Endothelial cell of umbilical vein (primary cell): ENCODE measurements around the gene TBX18. TPM values are rescaled to one million over a fixed set of nuclear protein-coding genes. Genes with fewer than 3 reads are reported as not detected.

Experiments
- BruUV-seq: library from RNA; stranded (reverse); fragments of 400-500 nt; replicated peaks from 2 replicates; lab custom pipeline; 2021; lab: Mats Ljungman, UMichigan
- CTCF ChIA-PET: fragments of 300-600, 350-600 bp; sonication (Branson Sonifier 250); formaldehyde crosslinking; loops from one replicate; lab custom pipeline; 2021; ENCODE audit warnings: antibody characterized with exemption, inconsistent platforms; lab: Charles Lee
- POLR2A ChIA-PET: fragments of 300-600, 350-600 bp; sonication (Branson Sonifier 250); formaldehyde crosslinking; loops from one replicate; lab custom pipeline; 2021; ENCODE audit warnings: antibody characterized with exemption, inconsistent platforms; lab: Charles Lee
- DNase-seq: peaks from one replicate; pipeline ENCODE4 v3.0.0-alpha.2; 2011; ENCODE audit warnings: low read depth, low spot score
- FAIRE-seq: peaks from 2 replicates; lab custom pipeline; 2011; peaks lifted over from hg19 to GRCh38; lab: Jason Lieb, UNC
- H2AFZ ChIP-seq: 2 replicates; pipeline ENCODE4 v1.6.0; 2012; ENCODE audit warnings: low read depth, low read length, control low read depth, inconsistent platforms
- H3K27ac ChIP-seq: 2 replicates; pipeline ENCODE4 v1.5.1; 2011; ENCODE audit warnings: low read depth, mild to moderate bottlenecking, control low read depth, low read length, moderate library complexity; ENCODE audit not compliant: insufficient read depth
- H3K27me3 ChIP-seq, 2 experiments: 2 replicates each; pipeline versions ENCODE4 v1.6.0 to v1.6.1; 2011; ENCODE audit warnings: low read length in 2 of 2, mixed read lengths in 1 of 2; ENCODE audit not compliant: control insufficient read depth in 2 of 2, insufficient read depth in 2 of 2
- H3K36me3 ChIP-seq, 2 experiments: 2 replicates in 1 of 2; 3 replicates in 1 of 2; pipeline ENCODE4 v1.5.1; 2011; ENCODE audit warnings: low read length in 2 of 2, mild to moderate bottlenecking in 1 of 2, moderate library complexity in 1 of 2; ENCODE audit not compliant: control insufficient read depth in 2 of 2, insufficient read depth in 2 of 2; ENCODE audit errors: extremely low read depth in 1 of 2
- H3K4me1 ChIP-seq: 3 replicates; pipeline ENCODE4 v1.5.1; 2011; ENCODE audit warnings: mild to moderate bottlenecking, low read length; ENCODE audit not compliant: control insufficient read depth, insufficient read depth; ENCODE audit errors: extremely low read depth
- H3K4me2 ChIP-seq: 2 replicates; pipeline ENCODE4 v1.6.1; 2011; ENCODE audit warnings: low read length, control low read depth, mixed read lengths; ENCODE audit not compliant: insufficient read depth
- H3K4me3 ChIP-seq, 3 experiments: fragments of 200-600 bp in 1 of 3; sonication (generic), shearing (Covaris generic) in 1 of 3; replicated peaks in 1 of 3; 2 replicates each; pipeline ENCODE4 v1.5.1; 2011 to 2016; ENCODE audit warnings: control low read depth in 3 of 3, low read length in 3 of 3, mild to moderate bottlenecking in 2 of 3, inconsistent platforms in 1 of 3, low read depth in 1 of 3, moderate library complexity in 1 of 3; ENCODE audit not compliant: insufficient read depth in 1 of 3
- H3K79me2 ChIP-seq: 2 replicates; pipeline ENCODE4 v1.6.0; 2012; ENCODE audit warnings: low read length, inconsistent platforms; ENCODE audit not compliant: control insufficient read depth, insufficient read depth
- H3K9ac ChIP-seq: replicated peaks from 2 replicates; pipeline ENCODE3; 2011; ENCODE audit warnings: low read length, control low read depth; ENCODE audit not compliant: insufficient read depth; ENCODE audit errors: extremely low read depth
- H3K9me1 ChIP-seq: replicated peaks from 3 replicates; pipeline ENCODE4 v1.6.0; 2011; ENCODE audit warnings: mild to moderate bottlenecking, low read length; ENCODE audit not compliant: control insufficient read depth, insufficient read depth; ENCODE audit errors: extremely low read depth
- H3K9me3 ChIP-seq: replicated peaks from 2 replicates; pipeline ENCODE4 v1.5.1; 2012; ENCODE audit warnings: low read length, inconsistent platforms; ENCODE audit not compliant: control insufficient read depth, insufficient read depth
- H4K20me1 ChIP-seq: replicated peaks from 2 replicates; pipeline ENCODE3; 2011; ENCODE audit warnings: mild to moderate bottlenecking, low read length; ENCODE audit not compliant: control insufficient read depth, insufficient read depth; ENCODE audit errors: extremely low read depth
- CTCF ChIP-seq, 2 donors: IDR thresholded peaks; 1 replicate in 1 of 2; 2 replicates in 1 of 2; pipeline ENCODE4 v1.5.1; 2011; ENCODE audit warnings: low read length in 2 of 2, mild to moderate bottlenecking in 2 of 2, moderate library complexity in 2 of 2, control low read depth in 1 of 2, inconsistent platforms in 1 of 2, low read depth in 1 of 2; ENCODE audit not compliant: insufficient read depth in 1 of 2; ENCODE audit errors: extremely low read depth in 1 of 2
- GATA2 ChIP-seq: IDR thresholded peaks from 2 replicates; pipeline ENCODE4 v1.7.0; 2011; ENCODE audit warnings: low read depth, mild to moderate bottlenecking, moderate library complexity, mixed read lengths, low read length; ENCODE audit not compliant: insufficient read length, insufficient read depth
- JUN ChIP-seq: IDR thresholded peaks from 2 replicates; pipeline ENCODE4 v1.6.1; 2011; ENCODE audit warnings: borderline replicate concordance, low read depth; ENCODE audit not compliant: insufficient read length, insufficient read depth
- MAX ChIP-seq: IDR thresholded peaks from 2 replicates; pipeline ENCODE4 v1.6.1; 2011; ENCODE audit not compliant: insufficient read depth, insufficient read length
- MYC ChIP-seq: IDR thresholded peaks from one replicate; pipeline ENCODE4 v1.6.1; 2011; ENCODE audit warnings: mild to moderate bottlenecking, low read depth, low read length
- POLR2A ChIP-seq: IDR thresholded peaks from 2 replicates; pipeline ENCODE4 v1.6.1; 2012; ENCODE audit warnings: low read depth, mild to moderate bottlenecking, control low read depth, low read length
- POLR2AphosphoS5 ChIP-seq: IDR thresholded peaks from 2 replicates; pipeline ENCODE4 v1.6.1; 2012; ENCODE audit warnings: low read depth, mild to moderate bottlenecking, control low read depth, low read length, moderate library complexity; ENCODE audit not compliant: insufficient read depth
- dilution Hi-C: fragments of 300-500 bp; cut with MboI; formaldehyde crosslinking; loops from one replicate; pipeline ENCODE4 v1.15.0; 2019; ENCODE audit warnings: low sequenced_read_pairs; ENCODE audit not compliant: extremely low pct_ligation_motif_present
- intact Hi-C: fragments of 100-400 bp; cut with micrococcal nuclease; formaldehyde crosslinking; loops from one replicate; pipeline ENCODE4 v1.10.0; 2022
- polyA plus RNA-seq, 4 experiments: library from polyadenylated mRNA; depleted of rRNA in 3 of 4; stranded (reverse) in 3 of 4; unstranded in 1 of 4; fragments of >200 nt; gene quantifications; 2 replicates each; pipeline versions ENCODE4 v1.2.1 to v1.2.3, GENCODE V29; 2011 to 2012; ENCODE audit warnings: missing spikeins in 1 of 4
- total RNA-seq: library from RNA; stranded (reverse); gene quantifications from 2 replicates; pipeline ENCODE4 v1.2.3, GENCODE V29; 2021

Gene TBX18
- total and polyA plus RNA-seq, 2 donors (not counting 3 experiments of a cell fraction or from before 2014, with no cell fraction given): 28.4 to 60.5 TPM

GRCh38 chr6:84779380-84779779 is 15.0 kb upstream of the TBX18 start:
- H3K9me1 ChIP-seq: no peaks in the 10 kb centered on the region
- ChIA-PET POLR2A (no interaction called here), CTCF (interaction anchor here (0.7 to 13.2 kb wide), 15 partner anchors 11 to 361 kb away, joined by 3 to 170 read pairs (median 5); no protein-coding TSS in a partner anchor)
- no TSS peak for BruUV-seq
- H3K4me1 ChIP-seq: peaks cover 3% of the 10 kb centered on the region
- FAIRE-seq (peak; percentile 47), DNase-seq (no peak)
- H3K27ac ChIP-seq: no peak overlapping the region
- H3K27me3 ChIP-seq: peaks cover 9 to 44% of the 10 kb centered on the region in 2 experiments
- no peak overlapping the region for H3K9ac ChIP-seq
- H3K36me3 ChIP-seq: no peaks in the 10 kb centered on the region
- TF ChIP-seq CTCF (IDR thresholded peaks at IDR 0.05; ENCODE audit: extremely low read depth in 1 of 2, insufficient read depth in 1 of 2, low read depth in 1 of 2, low read length in 2 of 2) (peak; percentile 21 to 46), JUN (no peak)
- H3K4me3 ChIP-seq: no peak overlapping the region
- intact Hi-C loops (no loop called here), dilution Hi-C loops (no loop called here)
- H3K9me3 ChIP-seq: no peaks in the 10 kb centered on the region
- H4K20me1 ChIP-seq: no peaks in the 10 kb centered on the region
- no peaks in the 10 kb centered on the region for H3K79me2 ChIP-seq
- no peak overlapping the region for H3K4me2 ChIP-seq
- H2AFZ ChIP-seq: no peak overlapping the region

GRCh38 chr6:84777888-84778287 is 13.5 kb upstream of the TBX18 start:
- Histone ChIP-seq H3K79me2 (no peaks in the 10 kb centered on the region), H3K27ac (no peak overlapping the region), H2AFZ (no peak overlapping the region), H3K4me2 (no peak overlapping the region), H3K4me1 (peaks cover 14% of the 10 kb centered on the region), H3K9me3 (no peaks in the 10 kb centered on the region), H3K9me1 (no peaks in the 10 kb centered on the region), H3K36me3 (no peaks in the 10 kb centered on the region), H3K4me3 (no peak overlapping the region), H4K20me1 (no peaks in the 10 kb centered on the region), H3K27me3 (peaks cover 11 to 43% of the 10 kb centered on the region in 2 experiments), H3K9ac (no peak overlapping the region)
- FAIRE-seq: no peak
- intact Hi-C loops (no loop called here), dilution Hi-C loops (no loop called here)
- DNase-seq: no peak
- CTCF ChIA-PET: interaction anchor here (1.0 to 13.2 kb wide), 8 partner anchors 13 to 355 kb away, joined by 4 to 170 read pairs (median 8); no protein-coding TSS in a partner anchor
- BruUV-seq: no TSS peak
- POLR2A ChIA-PET: no interaction called here
- TF ChIP-seq MAX: no peak
- no peak for TF ChIP-seq CTCF (IDR thresholded peaks at IDR 0.05; ENCODE audit: extremely low read depth in 1 of 2, insufficient read depth in 1 of 2, low read depth in 1 of 2, low read length in 2 of 2)
- TF ChIP-seq POLR2AphosphoS5: no peak
- no peak for TF ChIP-seq MYC
- TF ChIP-seq JUN: no peak
- no peak for TF ChIP-seq POLR2A
- no peak for TF ChIP-seq GATA2
